Measurements from ENCODE around the gene FGF7. TPM values are rescaled to one million over a fixed set of nuclear protein-coding genes. Genes with fewer than 3 reads are reported as not detected.

Gene FGF7
- total RNA-seq, 1 experiment from 2014 or later, result not detected

DNA sequence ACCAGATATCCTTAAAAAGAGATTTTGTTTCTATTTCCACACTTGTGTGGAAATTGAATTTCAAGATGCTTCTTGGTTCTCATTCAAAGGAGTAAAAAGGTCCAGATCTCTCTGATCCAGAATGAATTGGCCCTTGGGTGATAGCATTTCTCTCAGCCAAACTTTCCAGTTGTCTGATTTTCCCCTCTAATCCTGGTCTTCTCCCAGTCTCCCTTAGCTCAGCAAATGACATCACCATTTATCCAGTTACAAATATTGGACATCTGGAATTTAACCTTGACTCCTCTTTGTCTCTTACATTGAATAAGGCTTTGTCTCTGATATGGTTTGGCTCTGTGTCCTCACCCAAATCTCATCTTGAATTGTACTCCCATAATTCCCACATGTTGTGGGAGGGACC lies 10.2 kb upstream of the FGF7 start:
- Histone ChIP-seq H3K4me2 (ENCODE audit: low read length) (no peak overlapping the region), H3K36me3 (ENCODE audit: low read depth, low read length) (no peaks in the 10 kb centered on the region), H2AFZ (ENCODE audit: low read length) (no peak overlapping the region), H3K4me3 (ENCODE audit: low read length) (no peak overlapping the region), H3K9me3 (ENCODE audit: low read length) (no peaks in the 10 kb centered on the region), H4K20me1 (ENCODE audit: low read length) (no peaks in the 10 kb centered on the region), H3K79me2 (ENCODE audit: low read length) (no peaks in the 10 kb centered on the region), H3K27ac (ENCODE audit: low read length) (no peak overlapping the region), H3K9me2 (replicated peaks; ENCODE audit: low read length) (no peaks in the 10 kb centered on the region), H3K4me1 (ENCODE audit: insufficient read depth, low read length) (peaks cover 16% of the 10 kb centered on the region), H3K9ac (ENCODE audit: low read length) (no peak overlapping the region), H3F3A (ENCODE audit: low read length, unreplicated experiment) (no peaks in the 10 kb centered on the region), H3K27me3 (ENCODE audit: low read length) (no peaks in the 10 kb centered on the region)
- TF ChIP-seq EZH2 (IDR thresholded peaks at IDR 0.05; ENCODE audit: low read length, unreplicated experiment), result no peak
- no peak for TF ChIP-seq EZH2phosphoT487 (IDR thresholded peaks at IDR 0.05; ENCODE audit: borderline replicate concordance, low read length)
- TF ChIP-seq CTCF (conservative IDR thresholded peaks at IDR 0.05; ENCODE audit: low read depth, low read length), result no peak
- ATAC-seq (no peak), DNase-seq (no peak)
- ChIA-PET CTCF (no interaction called here), POLR2A (ENCODE audit: unreplicated experiment) (no interaction called here)
- BruUV-seq (replicated peaks), result no TSS peak
- intact Hi-C loops (cut with micrococcal nuclease), result no loop called here

GRCh38 chr15:49415149-49415548 lies 7.9 kb upstream of the FGF7 start:
- no TSS peak for BruUV-seq (replicated peaks)
- H3K9me2 ChIP-seq (replicated peaks; ENCODE audit: low read length), result no peaks in the 10 kb centered on the region
- intact Hi-C loops (cut with micrococcal nuclease), result loop anchor here (5.0 kb wide), 1 partner anchor 33 kb away; no protein-coding TSS in a partner anchor
- POLR2A ChIA-PET (ENCODE audit: unreplicated experiment), result interaction anchor here (0.6 kb wide), 1 partner anchor 513 kb away, joined by 4 read pairs; no protein-coding TSS in a partner anchor
- DNase-seq, result no peak
- H3K27me3 ChIP-seq (ENCODE audit: low read length), result no peaks in the 10 kb centered on the region
- no peaks in the 10 kb centered on the region for H3K79me2 ChIP-seq (ENCODE audit: low read length)
- H3K4me2 ChIP-seq (ENCODE audit: low read length), result peak overlapping the region; percentile 74
- no peak for TF ChIP-seq EZH2 (IDR thresholded peaks at IDR 0.05; ENCODE audit: low read length, unreplicated experiment)
- TF ChIP-seq EZH2phosphoT487 (IDR thresholded peaks at IDR 0.05; ENCODE audit: borderline replicate concordance, low read length), result no peak
- no peak for TF ChIP-seq CTCF (conservative IDR thresholded peaks at IDR 0.05; ENCODE audit: low read depth, low read length)
- H3F3A ChIP-seq (ENCODE audit: low read length, unreplicated experiment), result no peaks in the 10 kb centered on the region
- H3K9me3 ChIP-seq (ENCODE audit: low read length), result no peaks in the 10 kb centered on the region
- no peak overlapping the region for H3K9ac ChIP-seq (ENCODE audit: low read length)
- 0 out of 2 replicates have a peak overlapping the region, but pooled peaks have one; percentile 10 for H3K27ac ChIP-seq (ENCODE audit: low read length)
- no peak overlapping the region for H3K4me3 ChIP-seq (ENCODE audit: low read length)
- H4K20me1 ChIP-seq (ENCODE audit: low read length), result no peaks in the 10 kb centered on the region
- H3K4me1 ChIP-seq (ENCODE audit: insufficient read depth, low read length), result peaks cover 16% of the 10 kb centered on the region
- CTCF ChIA-PET, result no interaction called here
- H3K36me3 ChIP-seq (ENCODE audit: low read depth, low read length), result no peaks in the 10 kb centered on the region
- H2AFZ ChIP-seq (ENCODE audit: low read length), result no peak overlapping the region
- no peak for ATAC-seq

DNA sequence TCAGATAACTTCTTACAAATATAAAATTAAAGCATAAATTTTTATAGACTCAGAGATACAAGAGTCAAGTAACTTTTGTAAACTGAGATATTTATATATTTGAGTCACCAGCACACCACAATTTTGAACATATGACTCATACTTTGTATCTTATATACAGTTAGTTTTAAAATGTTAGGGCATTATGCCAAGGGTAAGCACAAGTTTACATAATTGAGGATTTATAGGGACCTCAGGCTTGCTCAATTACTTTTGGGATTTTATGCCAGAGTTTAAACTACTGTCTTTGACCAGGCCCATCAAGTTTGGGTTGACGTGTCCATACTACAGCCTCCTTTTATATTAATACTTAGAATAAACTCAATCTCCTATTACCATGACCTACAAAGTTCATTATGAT lies 7.4 kb upstream of the FGF7 start:
- no peaks in the 10 kb centered on the region for H3K9me3 ChIP-seq (ENCODE audit: low read length)
- H4K20me1 ChIP-seq (ENCODE audit: low read length), result no peaks in the 10 kb centered on the region
- no peaks in the 10 kb centered on the region for H3K27me3 ChIP-seq (ENCODE audit: low read length)
- H3K9ac ChIP-seq (ENCODE audit: low read length), result no peak overlapping the region
- DNase-seq, result peak; percentile 93
- TF ChIP-seq CTCF (conservative IDR thresholded peaks at IDR 0.05; ENCODE audit: low read depth, low read length) (no peak), EZH2 (IDR thresholded peaks at IDR 0.05; ENCODE audit: low read length, unreplicated experiment) (no peak), EZH2phosphoT487 (IDR thresholded peaks at IDR 0.05; ENCODE audit: borderline replicate concordance, low read length) (no peak)
- H3F3A ChIP-seq (ENCODE audit: low read length, unreplicated experiment), result no peaks in the 10 kb centered on the region
- BruUV-seq (replicated peaks), result no TSS peak
- H2AFZ ChIP-seq (ENCODE audit: low read length), result no peak overlapping the region
- H3K4me2 ChIP-seq (ENCODE audit: low read length), result peak overlapping the region; percentile 74
- ChIA-PET POLR2A (ENCODE audit: unreplicated experiment) (no interaction called here), CTCF (no interaction called here)
- no peaks in the 10 kb centered on the region for H3K36me3 ChIP-seq (ENCODE audit: low read depth, low read length)
- no peak overlapping the region for H3K4me3 ChIP-seq (ENCODE audit: low read length)
- ATAC-seq, result peak; percentile 99
- peak overlapping the region; percentile 70 for H3K27ac ChIP-seq (ENCODE audit: low read length)
- H3K79me2 ChIP-seq (ENCODE audit: low read length), result no peaks in the 10 kb centered on the region
- H3K4me1 ChIP-seq (ENCODE audit: insufficient read depth, low read length), result peaks cover 16% of the 10 kb centered on the region
- intact Hi-C loops (cut with micrococcal nuclease), result loop anchor here (5.0 kb wide), 1 partner anchor 33 kb away; no protein-coding TSS in a partner anchor
- H3K9me2 ChIP-seq (replicated peaks; ENCODE audit: low read length), result no peaks in the 10 kb centered on the region
